Measurements from ENCODE around the gene TARBP1. TPM values are rescaled to one million over a fixed set of nuclear protein-coding genes. Genes with fewer than 3 reads are reported as not detected.
A peak's percentile ranks its signal among the peaks of the same experiment; 100 is the strongest.

TARBP1 gene
- total and polyA plus RNA-seq, 2 of the 13 experiments (the other 11 are each of a cell fraction or from before 2014, with no cell fraction given) = 37.7 to 67.0 TPM

DNA sequence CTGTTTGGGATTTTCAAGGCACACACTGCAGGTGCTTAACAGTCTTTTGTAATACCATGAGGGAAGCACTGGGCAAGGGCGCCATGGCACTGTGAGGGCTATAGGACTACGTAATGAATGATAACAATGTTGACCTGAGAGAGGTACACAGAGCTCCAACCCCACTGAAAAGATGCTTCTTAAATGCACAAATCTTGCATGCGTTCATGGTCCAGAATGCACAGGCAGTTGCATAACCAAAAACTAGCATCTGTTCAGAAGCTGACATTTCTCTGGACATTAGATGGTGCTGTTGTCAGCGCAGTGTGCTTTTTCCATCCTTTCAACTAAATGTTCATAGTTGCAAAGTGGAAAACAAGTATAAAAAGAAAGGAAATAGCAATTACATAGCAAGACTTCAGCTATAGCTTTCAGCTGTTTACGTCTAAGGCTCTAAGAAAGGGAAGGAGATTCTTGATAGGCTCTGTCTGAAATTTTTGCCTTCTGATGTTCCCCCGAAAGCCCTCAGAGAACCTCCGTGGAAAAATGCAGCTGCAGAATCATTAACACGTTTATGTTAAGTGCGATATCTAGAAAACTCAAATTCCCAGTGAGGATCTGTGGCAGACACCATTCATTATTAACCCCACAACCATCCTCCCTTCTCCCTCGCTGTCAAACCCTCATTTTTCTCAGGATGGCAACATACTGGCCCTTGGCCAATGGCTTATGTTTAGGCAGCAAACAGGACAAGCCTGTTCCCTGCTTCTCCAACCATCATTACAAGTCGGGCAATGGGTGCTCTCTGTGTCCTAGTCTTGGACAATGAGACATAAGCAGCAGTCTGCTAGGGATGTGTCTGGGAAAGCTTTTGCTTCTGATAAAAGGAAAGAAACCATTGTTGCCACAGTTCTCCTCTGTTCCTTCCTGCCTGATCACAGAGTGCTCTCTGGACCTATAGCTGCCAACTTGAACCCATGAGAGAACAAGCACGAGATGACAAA is 8.2 kb upstream of the TARBP1 start (continued):
- TF ChIP-seq, protein P1, sequence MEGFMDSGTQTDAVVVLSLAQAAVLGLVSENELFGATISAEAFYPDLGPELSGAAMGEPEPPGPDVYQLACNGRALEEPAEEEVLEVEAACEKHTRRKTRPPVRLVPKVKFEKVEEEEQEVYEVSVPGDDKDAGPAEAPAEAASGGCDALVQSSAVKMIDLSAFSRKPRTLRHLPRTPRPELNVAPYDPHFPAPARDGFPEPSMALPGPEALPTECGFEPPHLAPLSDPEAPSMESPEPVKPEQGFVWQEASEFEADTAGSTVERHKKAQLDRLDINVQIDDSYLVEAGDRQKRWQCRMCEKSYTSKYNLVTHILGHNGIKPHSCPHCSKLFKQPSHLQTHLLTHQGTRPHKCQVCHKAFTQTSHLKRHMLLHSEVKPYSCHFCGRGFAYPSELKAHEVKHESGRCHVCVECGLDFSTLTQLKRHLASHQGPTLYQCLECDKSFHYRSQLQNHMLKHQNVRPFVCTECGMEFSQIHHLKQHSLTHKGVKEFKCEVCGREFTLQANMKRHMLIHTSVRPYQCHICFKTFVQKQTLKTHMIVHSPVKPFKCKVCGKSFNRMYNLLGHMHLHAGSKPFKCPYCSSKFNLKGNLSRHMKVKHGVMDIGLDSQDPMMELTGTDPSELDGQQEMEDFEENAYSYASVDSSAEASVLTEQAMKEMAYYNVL (CRISPR knock-in tag; IDR thresholded peaks at IDR 0.05; ENCODE audit: borderline replicate concordance) = peak; percentile 56; the same call in 1 of the 2 replicates
- peak; percentile 42; the same call in 1 of the 2 replicates for TF ChIP-seq THRA (CRISPR knock-in tag; IDR thresholded peaks at IDR 0.05; ENCODE audit: borderline replicate concordance)
- no peak for TF ChIP-seq RBAK (CRISPR knock-in tag; IDR thresholded peaks at IDR 0.05)
- TF ChIP-seq, protein P2, sequence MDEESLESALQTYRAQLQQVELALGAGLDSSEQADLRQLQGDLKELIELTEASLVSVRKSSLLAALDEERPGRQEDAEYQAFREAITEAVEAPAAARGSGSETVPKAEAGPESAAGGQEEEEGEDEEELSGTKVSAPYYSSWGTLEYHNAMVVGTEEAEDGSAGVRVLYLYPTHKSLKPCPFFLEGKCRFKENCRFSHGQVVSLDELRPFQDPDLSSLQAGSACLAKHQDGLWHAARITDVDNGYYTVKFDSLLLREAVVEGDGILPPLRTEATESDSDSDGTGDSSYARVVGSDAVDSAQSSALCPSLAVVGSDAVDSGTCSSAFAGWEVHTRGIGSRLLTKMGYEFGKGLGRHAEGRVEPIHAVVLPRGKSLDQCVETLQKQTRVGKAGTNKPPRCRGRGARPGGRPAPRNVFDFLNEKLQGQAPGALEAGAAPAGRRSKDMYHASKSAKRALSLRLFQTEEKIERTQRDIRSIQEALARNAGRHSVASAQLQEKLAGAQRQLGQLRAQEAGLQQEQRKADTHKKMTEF (CRISPR knock-in tag; IDR thresholded peaks at IDR 0.05) = peak; percentile 34; the same call in 1 of the 2 replicates
- no peak for TF ChIP-seq ZFAT (CRISPR knock-in tag; conservative IDR thresholded peaks at IDR 0.05)
- TF ChIP-seq, protein P3, sequence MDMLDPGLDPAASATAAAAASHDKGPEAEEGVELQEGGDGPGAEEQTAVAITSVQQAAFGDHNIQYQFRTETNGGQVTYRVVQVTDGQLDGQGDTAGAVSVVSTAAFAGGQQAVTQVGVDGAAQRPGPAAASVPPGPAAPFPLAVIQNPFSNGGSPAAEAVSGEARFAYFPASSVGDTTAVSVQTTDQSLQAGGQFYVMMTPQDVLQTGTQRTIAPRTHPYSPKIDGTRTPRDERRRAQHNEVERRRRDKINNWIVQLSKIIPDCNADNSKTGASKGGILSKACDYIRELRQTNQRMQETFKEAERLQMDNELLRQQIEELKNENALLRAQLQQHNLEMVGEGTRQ (IDR thresholded peaks at IDR 0.05; ENCODE audit: low read depth, low read length) = no peak
- TF ChIP-seq, protein P3 (CRISPR knock-in tag; IDR thresholded peaks at IDR 0.05; ENCODE audit: borderline replicate concordance) = no peak
- TF ChIP-seq ZEB1 (IDR thresholded peaks at IDR 0.05; ENCODE audit: insufficient replicate concordance, low read depth) = no peak
- TF ChIP-seq ZSCAN31 (CRISPR knock-in tag; IDR thresholded peaks at IDR 0.05; ENCODE audit: low read depth) = no peak
- 0 out of 2 replicates have a peak, but pooled peaks have one; percentile 37 for TF ChIP-seq ARNTL (CRISPR knock-in tag; IDR thresholded peaks at IDR 0.05)
- no peak for TF ChIP-seq ELF4 (CRISPR knock-in tag; IDR thresholded peaks at IDR 0.05; ENCODE audit: borderline replicate concordance)
- TF ChIP-seq FOXA3 (CRISPR knock-in tag; IDR thresholded peaks at IDR 0.05) = peak; percentile 52
- TF ChIP-seq HNRNPL (IDR thresholded peaks at IDR 0.05; ENCODE audit: low read depth, low read length) = no peak
- TF ChIP-seq ATF7 (IDR thresholded peaks at IDR 0.05) = no peak
- no peak for TF ChIP-seq ATF7 (CRISPR knock-in tag; IDR thresholded peaks at IDR 0.05)
